SU-DHL-6 (cell line): ENCODE results near the gene ADAMTS4.

Experiments
- CTCF ChIP-seq: fragments of 200-600 bp; sonication (generic); IDR thresholded peaks from one replicate; pipeline ENCODE4 v1.5.1; 2017; ENCODE audit warnings: antibody characterized with exemption, mild to moderate bottlenecking, low read length, moderate library complexity; ENCODE audit not compliant: insufficient read depth, poor library complexity, severe bottlenecking
- EZH2phosphoT487 ChIP-seq: fragments of 200-600 bp; sonication (generic), shearing (Covaris generic); conservative IDR thresholded peaks from 2 replicates; pipeline ENCODE4 v1.6.1; 2018; ENCODE audit warnings: mild to moderate bottlenecking, antibody characterized with exemption, low read length, moderate library complexity, mixed read lengths

- TF ChIP-seq CTCF (no peak), EZH2phosphoT487 (no peak)
These were observed 16.6 kb downstream of the ADAMTS4 start for GRCh38 chr1:161182214-161182613.
